ENCODE data around the gene ZNF202. TPM values are rescaled to one million over a fixed set of nuclear protein-coding genes. Genes with fewer than 3 reads are reported as not detected.
"Not testable (repeated sequence)": the region's sequence is repeated elsewhere in the genome, so short reads cannot be mapped to it uniquely, and the experiment has no call there.

The ZNF202 gene
- total RNA-seq, 1 donor = 6.0 TPM

DNA sequence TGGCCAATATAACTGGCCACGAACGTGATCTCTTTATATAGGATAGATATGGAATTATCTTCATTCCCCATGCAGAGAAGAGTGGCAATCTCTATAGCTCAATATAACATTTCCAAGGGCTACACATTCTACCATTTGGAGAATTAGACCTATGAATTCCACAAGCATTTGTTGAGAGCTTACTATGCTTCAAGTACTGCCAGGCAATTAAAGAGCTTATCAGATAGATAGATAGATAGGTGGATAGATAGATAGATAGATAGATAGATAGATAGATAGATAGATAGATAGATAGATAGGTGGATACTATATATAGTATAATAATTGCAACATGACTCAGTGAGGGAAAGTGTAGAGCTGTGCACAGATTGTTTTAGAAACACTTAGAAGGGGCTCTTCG lies 14.4 kb upstream of the ZNF202 start:
- no peak for DNase-seq (ENCODE audit: low read depth)
- H3K4me3 ChIP-seq (ENCODE audit: low read depth, low read length) = no peak overlapping the region
- TF ChIP-seq, protein P1, sequence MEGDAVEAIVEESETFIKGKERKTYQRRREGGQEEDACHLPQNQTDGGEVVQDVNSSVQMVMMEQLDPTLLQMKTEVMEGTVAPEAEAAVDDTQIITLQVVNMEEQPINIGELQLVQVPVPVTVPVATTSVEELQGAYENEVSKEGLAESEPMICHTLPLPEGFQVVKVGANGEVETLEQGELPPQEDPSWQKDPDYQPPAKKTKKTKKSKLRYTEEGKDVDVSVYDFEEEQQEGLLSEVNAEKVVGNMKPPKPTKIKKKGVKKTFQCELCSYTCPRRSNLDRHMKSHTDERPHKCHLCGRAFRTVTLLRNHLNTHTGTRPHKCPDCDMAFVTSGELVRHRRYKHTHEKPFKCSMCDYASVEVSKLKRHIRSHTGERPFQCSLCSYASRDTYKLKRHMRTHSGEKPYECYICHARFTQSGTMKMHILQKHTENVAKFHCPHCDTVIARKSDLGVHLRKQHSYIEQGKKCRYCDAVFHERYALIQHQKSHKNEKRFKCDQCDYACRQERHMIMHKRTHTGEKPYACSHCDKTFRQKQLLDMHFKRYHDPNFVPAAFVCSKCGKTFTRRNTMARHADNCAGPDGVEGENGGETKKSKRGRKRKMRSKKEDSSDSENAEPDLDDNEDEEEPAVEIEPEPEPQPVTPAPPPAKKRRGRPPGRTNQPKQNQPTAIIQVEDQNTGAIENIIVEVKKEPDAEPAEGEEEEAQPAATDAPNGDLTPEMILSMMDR (IDR thresholded peaks at IDR 0.05; ENCODE audit: insufficient read depth, low read depth, low read length) = no peak

DNA sequence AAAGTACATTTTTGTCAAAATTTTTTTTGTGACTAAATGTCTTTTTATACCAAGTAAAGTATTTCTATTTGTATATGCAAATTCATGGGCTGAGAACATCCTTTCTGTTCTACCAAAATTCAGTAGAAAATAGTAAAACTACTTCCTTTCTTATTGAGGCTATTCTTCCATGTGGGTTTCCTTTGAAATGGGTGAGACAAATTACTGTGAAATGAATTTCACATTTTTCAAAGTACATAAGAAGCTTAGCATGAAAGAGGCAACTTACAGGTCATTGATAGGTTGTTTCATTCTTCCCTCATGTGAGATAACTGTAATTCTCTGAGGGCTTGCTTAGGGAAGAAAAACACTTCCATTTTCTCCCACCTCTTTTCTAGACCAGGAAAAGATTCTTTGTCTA lies 13.9 kb upstream of the ZNF202 start:
- TF ChIP-seq, protein P1 (IDR thresholded peaks at IDR 0.05; ENCODE audit: insufficient read depth, low read depth, low read length) = no peak
- DNase-seq (ENCODE audit: low read depth) = no peak

DNA sequence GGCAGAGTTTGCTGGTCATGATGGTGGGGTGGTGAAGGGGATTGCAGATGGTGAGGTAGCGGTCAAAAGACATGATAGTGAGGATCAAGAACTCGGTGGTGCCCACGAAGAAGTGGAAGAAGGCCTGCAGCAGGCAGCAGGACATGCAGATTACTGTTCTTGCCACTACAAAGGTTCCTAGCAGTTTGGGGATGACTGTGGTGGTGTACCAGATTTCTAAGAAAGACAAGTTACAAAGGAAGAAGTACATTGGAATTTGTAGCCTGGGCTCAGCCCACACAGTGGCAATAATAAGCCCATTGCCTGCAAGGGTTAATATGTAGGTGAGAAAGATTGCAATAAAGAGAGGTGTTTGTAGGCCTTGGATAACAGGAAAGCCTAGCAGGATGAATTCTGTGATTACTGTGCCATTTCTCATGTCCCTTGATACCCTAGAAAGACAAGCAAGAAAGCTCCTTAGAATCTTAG lies 12.7 kb upstream of the ZNF202 start, which contains the start of gene OR6X1:
Gene OR6X1 (minus strand): TSS at position 418 of the 468 bp plus-strand sequence. CDS start 0 bp downstream, at position 418.
- no peak within 1 kb of the TSS for H3K4me3 ChIP-seq (ENCODE audit: low read depth, low read length)
- DNase-seq (ENCODE audit: low read depth) = no peak
- TF ChIP-seq, protein P1 (IDR thresholded peaks at IDR 0.05; ENCODE audit: insufficient read depth, low read depth, low read length) = no peak

More for the DNA sequence above, 13.9 kb upstream of the ZNF202 start:
- no peak overlapping the region for H3K4me3 ChIP-seq (ENCODE audit: low read depth, low read length)

DNA sequence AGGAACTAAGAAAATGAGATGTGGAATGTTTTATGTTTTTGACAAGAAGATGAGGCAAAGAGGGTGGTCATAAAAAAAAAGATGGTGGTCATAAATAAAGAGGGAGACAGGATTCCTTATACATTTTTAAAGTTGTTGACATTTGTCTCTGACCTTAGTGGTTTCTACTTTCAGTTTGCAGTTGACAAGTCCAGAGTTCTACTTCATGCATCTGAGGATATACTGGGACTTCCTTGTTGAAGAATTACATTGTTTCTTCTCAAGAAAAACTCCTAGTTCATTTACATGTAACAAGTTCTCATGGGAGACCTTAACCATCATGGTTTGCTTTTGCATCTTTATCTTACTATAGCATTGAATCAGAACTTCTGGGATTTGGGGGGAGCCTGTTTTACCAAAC lies 11.7 kb upstream of the ZNF202 start:
- DNase-seq (ENCODE audit: low read depth) = no peak
- H3K4me3 ChIP-seq (ENCODE audit: low read depth, low read length) = no peak overlapping the region
- TF ChIP-seq, protein P1 (IDR thresholded peaks at IDR 0.05; ENCODE audit: insufficient read depth, low read depth, low read length) = no peak

DNA sequence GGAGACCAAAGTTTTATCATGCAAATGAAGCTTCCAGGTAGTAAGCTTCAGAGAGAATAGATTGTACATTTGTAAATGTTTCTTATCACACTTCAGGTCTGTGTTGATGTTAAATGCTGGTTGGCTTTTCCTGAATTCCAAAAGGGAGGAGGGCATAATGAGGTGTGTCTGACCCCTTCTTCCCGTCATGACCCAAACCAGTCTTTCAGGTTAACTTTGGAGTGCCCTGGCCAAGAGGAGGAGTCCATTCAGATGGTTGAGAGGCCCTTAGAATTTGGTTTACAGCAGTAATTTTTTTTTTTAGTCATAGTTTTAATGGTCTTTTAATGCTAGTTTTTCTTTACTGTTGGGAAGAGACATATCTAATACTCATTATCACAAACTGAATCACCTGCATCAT lies 10.3 kb upstream of the ZNF202 start:
- DNase-seq (ENCODE audit: low read depth) = no peak

DNA sequence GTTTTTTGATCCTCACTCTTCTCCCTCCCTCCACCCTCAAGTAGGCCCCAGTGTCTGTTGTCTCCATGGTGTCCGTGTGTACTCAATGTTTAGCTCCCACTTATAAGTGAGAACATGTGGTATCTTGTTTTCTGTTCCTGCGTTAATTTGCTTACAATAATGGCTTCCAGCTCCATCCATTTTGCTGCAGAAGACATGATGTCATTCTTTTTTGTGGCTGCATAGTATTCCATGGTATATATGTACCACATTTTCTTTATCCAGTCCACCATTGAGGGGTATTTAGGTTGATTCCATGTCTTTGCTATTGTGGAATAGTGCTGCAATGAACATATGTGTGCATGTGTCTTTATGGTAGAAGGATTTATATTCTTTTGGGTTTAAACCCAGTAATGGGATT lies 6.9 kb upstream of the ZNF202 start:
- H3K4me3 ChIP-seq (ENCODE audit: low read depth, low read length); DNase-seq (ENCODE audit: low read depth): not testable (repeated sequence)

More for the DNA sequence above, 10.3 kb upstream of the ZNF202 start:
- no peak overlapping the region for H3K4me3 ChIP-seq (ENCODE audit: low read depth, low read length)
- TF ChIP-seq, protein P1 (IDR thresholded peaks at IDR 0.05; ENCODE audit: insufficient read depth, low read depth, low read length) = no peak

DNA sequence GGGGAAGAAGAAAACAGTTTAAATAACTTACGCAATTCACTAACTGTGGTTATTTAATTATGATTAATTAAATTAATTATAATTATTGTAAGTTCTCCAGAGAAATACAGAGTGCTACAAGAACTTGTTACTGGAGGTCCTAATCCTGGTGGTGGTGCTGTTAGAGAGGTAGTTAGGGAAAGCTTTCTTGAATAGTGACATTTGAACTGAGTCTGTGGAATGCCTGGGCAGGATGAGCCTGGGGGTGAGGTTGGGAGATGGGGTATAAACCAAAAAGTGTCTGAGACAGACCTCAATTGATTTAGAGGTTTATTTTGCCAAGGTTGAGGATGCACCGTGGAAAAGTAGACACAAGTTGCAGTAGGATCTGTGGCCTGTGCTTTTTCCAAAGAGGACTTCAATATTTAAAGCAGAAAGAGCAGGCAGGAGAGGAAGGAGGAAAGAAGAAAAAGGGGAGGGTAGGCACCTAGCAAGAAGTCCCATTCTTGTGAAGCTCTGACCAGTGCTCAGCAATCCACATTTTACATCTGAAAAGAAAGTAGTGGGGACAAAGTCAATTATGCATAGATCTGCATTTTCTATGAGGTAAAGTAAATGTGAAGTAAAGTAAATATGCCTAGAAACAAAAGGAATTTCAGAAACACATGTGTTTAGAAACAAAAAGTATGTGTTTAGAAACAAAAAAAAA lies 4.4 kb upstream of the ZNF202 start:
- H3K4me3 ChIP-seq (ENCODE audit: low read depth, low read length) = no peak overlapping the region
- DNase-seq (ENCODE audit: low read depth) = no peak
- TF ChIP-seq, protein P1 (IDR thresholded peaks at IDR 0.05; ENCODE audit: insufficient read depth, low read depth, low read length) = no peak

Measured in fibroblast of villous mesenchyme (primary cell).